Globus pallidus (tissue), 1 donor: ENCODE measurements around the gene BANF1.
"Not testable (repeated sequence)": the region's sequence is repeated elsewhere in the genome, so short reads cannot be mapped to it uniquely, and the experiment has no call there.

ENCODE experiments used
- DNase-seq: peaks from one replicate; pipeline ENCODE4 v3.0.0-alpha.2; 2015; ENCODE audit warnings: low spot score

The BANF1 gene

GRCh38 chr11:65978391-65979238 is 23.7 kb upstream of the BANF1 start:
- DNase-seq, result no peak

GRCh38 chr11:65979261-65979759 is 23.0 kb upstream of the BANF1 start:
- DNase-seq, result no peak

- no peak for DNase-seq
Observed at GRCh38 chr11:65981101-65981740, 21.1 kb upstream of the BANF1 start.

GRCh38 chr11:65981972-65982823 is 20.1 kb upstream of the BANF1 start:
- DNase-seq, result no peak

- DNase-seq, result no peak
Observed at GRCh38 chr11:65982824-65983588, 19.3 kb upstream of the BANF1 start.

- DNase-seq, result no peak
Observed at GRCh38 chr11:65983589-65983987, 18.7 kb upstream of the BANF1 start.

GRCh38 chr11:65987336-65987735 is 15.0 kb upstream of the BANF1 start:
- no peak for DNase-seq

GRCh38 chr11:65988791-65989592 is 13.3 kb upstream of the BANF1 start:
- DNase-seq, result peak; percentile 94

- DNase-seq, result no peak
Observed at GRCh38 chr11:65992056-65992455, 10.2 kb upstream of the BANF1 start.

- no peak for DNase-seq
Observed at GRCh38 chr11:65997286-65997685, 5.0 kb upstream of the BANF1 start.

- no peak for DNase-seq
Observed at GRCh38 chr11:66002648-66003225, 434 bp downstream of the BANF1 start.

- no peak for DNase-seq
Observed at GRCh38 chr11:66003291-66003690, 988 bp downstream of the BANF1 start.

GRCh38 chr11:66004186-66004585 is 1.9 kb downstream of the BANF1 start:
- DNase-seq, result no peak

GRCh38 chr11:66006134-66006890 is 4.0 kb downstream of the BANF1 start:
- no peak for DNase-seq

GRCh38 chr11:66006891-66007176 is 4.5 kb downstream of the BANF1 start:
- no peak for DNase-seq

- no peak for DNase-seq
Observed at GRCh38 chr11:66007201-66007634, 4.9 kb downstream of the BANF1 start.

GRCh38 chr11:66008095-66008467 is 5.8 kb downstream of the BANF1 start:
- no peak for DNase-seq

- no peak for DNase-seq
Observed at GRCh38 chr11:66008468-66009101, 6.3 kb downstream of the BANF1 start.

GRCh38 chr11:66010036-66010435 is 7.7 kb downstream of the BANF1 start:
- DNase-seq, result not testable (repeated sequence)
